ENCODE data around the gene PIP4K2A. TPM values are rescaled to one million over a fixed set of nuclear protein-coding genes. Genes with fewer than 3 reads are reported as not detected.
"Not testable (repeated sequence)": the region's sequence is repeated elsewhere in the genome, so short reads cannot be mapped to it uniquely, and the experiment has no call there.

The PIP4K2A gene
- total RNA-seq, 1 donor from 2014 or later = 110 TPM

GRCh38 chr10:22534849-22535604 lies 179.4 kb downstream of the PIP4K2A start:
- DNase-seq (ENCODE audit: low spot score) = no peak
- H3K4me3 Mint-ChIP-seq (ENCODE audit: unreplicated experiment) = no peak overlapping the region
- H3K27me3 Mint-ChIP-seq (ENCODE audit: unreplicated experiment) = peaks cover 13% of the 10 kb centered on the region
- no peak overlapping the region for H3K27ac Mint-ChIP-seq (ENCODE audit: unreplicated experiment)
- no peaks in the 10 kb centered on the region for H3K4me1 Mint-ChIP-seq (ENCODE audit: unreplicated experiment)
- peaks cover 4% of the 10 kb centered on the region for H3K9me3 Mint-ChIP-seq (ENCODE audit: unreplicated experiment)
- peaks cover 58% of the 10 kb centered on the region for H3K36me3 Mint-ChIP-seq (ENCODE audit: low read depth, unreplicated experiment)
- TF ChIP-seq CTCF (IDR thresholded peaks at IDR 0.05; ENCODE audit: unreplicated experiment) = no peak

GRCh38 chr10:22531441-22531840 lies 182.9 kb downstream of the PIP4K2A start:
- Mint-ChIP-seq H3K4me1 (ENCODE audit: unreplicated experiment) (no peaks in the 10 kb centered on the region), H3K27ac (ENCODE audit: unreplicated experiment) (no peak overlapping the region), H3K4me3 (ENCODE audit: unreplicated experiment) (no peak overlapping the region), H3K9me3 (ENCODE audit: unreplicated experiment) (peaks cover 16% of the 10 kb centered on the region), H3K36me3 (ENCODE audit: low read depth, unreplicated experiment) (peaks cover 30% of the 10 kb centered on the region), H3K27me3 (ENCODE audit: unreplicated experiment) (peaks cover 10% of the 10 kb centered on the region)
- DNase-seq (ENCODE audit: low spot score) = no peak
- no peak for TF ChIP-seq CTCF (IDR thresholded peaks at IDR 0.05; ENCODE audit: unreplicated experiment)

GRCh38 chr10:22531008-22531407 lies 183.4 kb downstream of the PIP4K2A start:
- no peak for DNase-seq (ENCODE audit: low spot score)
- peaks cover 18% of the 10 kb centered on the region for H3K9me3 Mint-ChIP-seq (ENCODE audit: unreplicated experiment)
- H3K36me3 Mint-ChIP-seq (ENCODE audit: low read depth, unreplicated experiment) = peaks cover 26% of the 10 kb centered on the region
- H3K4me3 Mint-ChIP-seq (ENCODE audit: unreplicated experiment) = no peak overlapping the region
- peaks cover 10% of the 10 kb centered on the region for H3K27me3 Mint-ChIP-seq (ENCODE audit: unreplicated experiment)
- no peak for TF ChIP-seq CTCF (IDR thresholded peaks at IDR 0.05; ENCODE audit: unreplicated experiment)
- no peak overlapping the region for H3K27ac Mint-ChIP-seq (ENCODE audit: unreplicated experiment)
- no peaks in the 10 kb centered on the region for H3K4me1 Mint-ChIP-seq (ENCODE audit: unreplicated experiment)

- Mint-ChIP-seq H3K27ac (ENCODE audit: unreplicated experiment) (no peak overlapping the region), H3K4me1 (ENCODE audit: unreplicated experiment) (no peaks in the 10 kb centered on the region), H3K9me3 (ENCODE audit: unreplicated experiment) (peaks cover 24% of the 10 kb centered on the region), H3K36me3 (ENCODE audit: low read depth, unreplicated experiment) (peaks cover 10% of the 10 kb centered on the region), H3K27me3 (ENCODE audit: unreplicated experiment) (peaks cover 11% of the 10 kb centered on the region), H3K4me3 (ENCODE audit: unreplicated experiment) (no peak overlapping the region)
- TF ChIP-seq CTCF (IDR thresholded peaks at IDR 0.05; ENCODE audit: unreplicated experiment) = no peak
- no peak for DNase-seq (ENCODE audit: low spot score)
Observed at GRCh38 chr10:22527520-22527919, 186.9 kb downstream of the PIP4K2A start.

GRCh38 chr10:22524333-22524732 lies 190.0 kb downstream of the PIP4K2A start:
- not testable (repeated sequence) for H3K27me3 Mint-ChIP-seq (ENCODE audit: unreplicated experiment); H3K4me1 Mint-ChIP-seq (ENCODE audit: unreplicated experiment); DNase-seq (ENCODE audit: low spot score); H3K4me3 Mint-ChIP-seq (ENCODE audit: unreplicated experiment); H3K27ac Mint-ChIP-seq (ENCODE audit: unreplicated experiment)
- peaks cover 13% of the 10 kb centered on the region for H3K9me3 Mint-ChIP-seq (ENCODE audit: unreplicated experiment)
- H3K36me3 Mint-ChIP-seq (ENCODE audit: low read depth, unreplicated experiment) = peaks cover 15% of the 10 kb centered on the region

GRCh38 chr10:22520645-22521044 lies 193.7 kb downstream of the PIP4K2A start:
- H3K4me1 Mint-ChIP-seq (ENCODE audit: unreplicated experiment); H3K27me3 Mint-ChIP-seq (ENCODE audit: unreplicated experiment); H3K27ac Mint-ChIP-seq (ENCODE audit: unreplicated experiment); H3K9me3 Mint-ChIP-seq (ENCODE audit: unreplicated experiment); H3K4me3 Mint-ChIP-seq (ENCODE audit: unreplicated experiment); DNase-seq (ENCODE audit: low spot score): not testable (repeated sequence)
- H3K36me3 Mint-ChIP-seq (ENCODE audit: low read depth, unreplicated experiment) = peaks cover 15% of the 10 kb centered on the region

Measured in endothelial cell (in vitro differentiated cells).